T-cell (primary cell): ENCODE measurements around the gene CEACAM18. TPM values are rescaled to one million over a fixed set of nuclear protein-coding genes. Genes with fewer than 3 reads are reported as not detected.

Experiments
- ATAC-seq, 4 experiments: fragments of 200-7000 bp in 3 of 4; fragments of 150-1000 bp in 1 of 4; cut with Tn5 transposase; replicated peaks in 1 of 4; 1 replicate in 3 of 4; 2 replicates in 1 of 4; pipeline ENCODE4 v1.10.0; 2021; ENCODE audit warnings: moderate library complexity in 3 of 4, mild to moderate bottlenecking in 2 of 4, moderate number of reproducible peaks in 1 of 4
- CTCF ChIA-PET, 2 donors: fragments of 300-600 bp; sonication (Branson Sonifier 250); formaldehyde crosslinking; loops; one replicate each; lab custom pipeline; 2022; ENCODE audit warnings: antibody characterized with exemption in 2 of 2; lab: Charles Lee
- POLR2A ChIA-PET, 2 donors: fragments of 300-600 bp; sonication (Branson Sonifier 250); formaldehyde crosslinking; loops; one replicate each; lab custom pipeline; 2022; ENCODE audit warnings: antibody characterized with exemption in 2 of 2; lab: Charles Lee
- DNase-seq, 35 experiments: peaks; one replicate each; pipeline versions ENCODE4 v3.0.0 to v3.0.0-alpha.2; 2013 to 2023
- H3K27ac ChIP-seq: one replicate; pipeline ENCODE4 v1.5.1; 2013; ENCODE audit warnings: low read length
- H3K27me3 ChIP-seq, 2 experiments: replicated peaks in 1 of 2; 1 replicate in 1 of 2; 2 replicates in 1 of 2; pipeline versions ENCODE4 v1.6.1 to v1.7.0; 2013; ENCODE audit warnings: low read length in 1 of 2, mixed read lengths in 1 of 2; ENCODE audit not compliant: control insufficient read depth in 2 of 2, insufficient read depth in 2 of 2; ENCODE audit errors: extremely low read depth in 1 of 2
- H3K36me3 ChIP-seq, 2 donors: 1 replicate in 1 of 2; 2 replicates in 1 of 2; pipeline versions ENCODE4 v1.6.1 to v1.7.0; 2013; ENCODE audit warnings: low read length in 1 of 2; ENCODE audit not compliant: control insufficient read depth in 2 of 2, insufficient read depth in 1 of 2; ENCODE audit errors: extremely low read depth in 1 of 2
- H3K4me1 ChIP-seq, 2 experiments: 1 replicate in 1 of 2; 2 replicates in 1 of 2; pipeline versions ENCODE4 v1.6.1 to v1.7.0; 2013; ENCODE audit warnings: low read length in 2 of 2, mixed read lengths in 1 of 2; ENCODE audit not compliant: insufficient read depth in 2 of 2, control insufficient read depth in 1 of 2; ENCODE audit errors: extremely low read depth in 1 of 2
- H3K4me3 ChIP-seq, 2 donors: 1 replicate in 1 of 2; 2 replicates in 1 of 2; pipeline versions ENCODE4 v1.5.1 to v1.7.0; 2013; ENCODE audit warnings: mild to moderate bottlenecking in 2 of 2, low read length in 1 of 2, moderate library complexity in 1 of 2; ENCODE audit not compliant: control insufficient read depth in 1 of 2; ENCODE audit errors: extremely low read depth in 1 of 2
- H3K9me3 ChIP-seq: 2 replicates; pipeline ENCODE4 v1.7.0; 2013
- H3K27ac Mint-ChIP-seq, 2 donors: one replicate each; pipeline ENCODE4 v1.8.0; 2020 to 2021; ENCODE audit warnings: mild to moderate bottlenecking in 2 of 2, mixed read lengths in 2 of 2
- H3K27me3 Mint-ChIP-seq, 2 donors: one replicate each; pipeline ENCODE4 v1.8.0; 2021 to 2022; ENCODE audit warnings: mixed read lengths in 2 of 2
- H3K36me3 Mint-ChIP-seq: one replicate; pipeline ENCODE4 v1.8.0; 2021; ENCODE audit warnings: mixed read lengths
- H3K4me1 Mint-ChIP-seq, 3 donors: one replicate each; pipeline ENCODE4 v1.8.0; 2020 to 2022; ENCODE audit warnings: mixed read lengths in 3 of 3, mild to moderate bottlenecking in 1 of 3
- H3K4me3 Mint-ChIP-seq, 3 donors: one replicate each; pipeline ENCODE4 v1.8.0; 2020 to 2022; ENCODE audit warnings: mild to moderate bottlenecking in 3 of 3, mixed read lengths in 3 of 3, moderate library complexity in 3 of 3
- H3K9me3 Mint-ChIP-seq, 3 donors: one replicate each; pipeline ENCODE4 v1.8.0; 2020 to 2022; ENCODE audit warnings: mixed read lengths in 3 of 3
- WGBS: methylation state at CpG from one replicate; pipeline ENCODE4 v1.1.5; 2013; ENCODE audit warnings: missing lambda C conversion rate; ENCODE audit not compliant: insufficient coverage; 5-methylcytosine and 5-hydroxymethylcytosine counted together
- total RNA-seq, 35 experiments: library from RNA in 6 of 35; stranded (reverse) in 6 of 35; fragments of 120-200 nt in 1 of 35; gene quantifications; one replicate each; pipeline versions ENCODE4 v1.2.1 to v1.2.4 and lab custom pipeline; 2013 to 2026

The CEACAM18 gene
- total RNA-seq (not detected), total RNA-seq (lab: John Stamatoyannopoulos, UW) (0 to 0.32 (median 0) reads per million in 29 experiments)
- total RNA-seq (2013) = not detected

GRCh38 chr19:51478381-51479234 is at the start of gene CEACAM18:
CEACAM18 (plus strand) TSS chr19:51478539.
- ATAC-seq (no peak), DNase-seq (peak in 1 of 35 experiments; percentile 0)
- 49% methylated on average over 6 of the region's 17 CpGs for WGBS
- Mint-ChIP-seq H3K4me3 (no peak within 1 kb of the TSS), H3K9me3 (peaks cover 0 to 3% (median 0%) of the 10 kb centered on the region in 3 donors), H3K36me3 (no peaks in the 10 kb centered on the region), H3K4me1 (no peaks in the 10 kb centered on the region), H3K27ac (no peak within 1 kb of the TSS), H3K27me3 (peaks cover 34 to 50% of the 10 kb centered on the region in 2 donors)
- ChIA-PET CTCF (interaction anchor here in 1 of 2 donors (0.6 kb wide), 1 partner anchor 9 kb away, joined by 6 read pairs; no protein-coding TSS in a partner anchor), POLR2A (no interaction called here)
- Histone ChIP-seq H3K27ac (no peak within 1 kb of the TSS), H3K4me3 (no peak within 1 kb of the TSS), H3K4me1 (no peaks in the 10 kb centered on the region), H3K36me3 (no peaks in the 10 kb centered on the region), H3K27me3 (peaks cover 2 to 35% of the 10 kb centered on the region in 2 experiments), H3K9me3 (no peaks in the 10 kb centered on the region)

- no peaks in the 10 kb centered on the region for H3K4me1 ChIP-seq
- H3K4me1 Mint-ChIP-seq = no peaks in the 10 kb centered on the region
- DNase-seq (no peak), ATAC-seq (no peak)
- no peaks in the 10 kb centered on the region for H3K9me3 ChIP-seq
- no peaks in the 10 kb centered on the region for H3K36me3 Mint-ChIP-seq
- H3K27ac ChIP-seq = no peak overlapping the region
- ChIA-PET CTCF (no interaction called here), POLR2A (no interaction called here)
- peaks cover 0 to 14% of the 10 kb centered on the region in 2 experiments for H3K27me3 ChIP-seq
- no peak overlapping the region for H3K27ac Mint-ChIP-seq
- no peaks in the 10 kb centered on the region for H3K36me3 ChIP-seq
- no peak overlapping the region for H3K4me3 ChIP-seq
- no peaks in the 10 kb centered on the region for H3K9me3 Mint-ChIP-seq
- no peak overlapping the region for H3K4me3 Mint-ChIP-seq
- peaks cover 5 to 6% of the 10 kb centered on the region in 2 donors for H3K27me3 Mint-ChIP-seq
- no CpG with 5 or more reads among the region's 3 CpGs for WGBS
These were observed 48.1 kb upstream of the CEACAM18 start for GRCh38 chr19:51430221-51430620.

GRCh38 chr19:51431124-51431523 is 47.2 kb upstream of the CEACAM18 start:
- Mint-ChIP-seq H3K36me3 (no peaks in the 10 kb centered on the region), H3K4me3 (no peak overlapping the region), H3K27me3 (peaks cover 7% of the 10 kb centered on the region in 2 donors), H3K4me1 (no peaks in the 10 kb centered on the region), H3K27ac (no peak overlapping the region), H3K9me3 (no peaks in the 10 kb centered on the region)
- H3K4me3 ChIP-seq = no peak overlapping the region
- H3K27me3 ChIP-seq = peaks cover 0 to 8% of the 10 kb centered on the region in 2 experiments
- WGBS = 38% methylated on average over 1 of the region's 3 CpGs
- DNase-seq (no peak), ATAC-seq (no peak)
- no peak overlapping the region for H3K27ac ChIP-seq
- H3K4me1 ChIP-seq = no peaks in the 10 kb centered on the region
- CTCF ChIA-PET = no interaction called here
- H3K36me3 ChIP-seq = no peaks in the 10 kb centered on the region
- H3K9me3 ChIP-seq = no peaks in the 10 kb centered on the region
- POLR2A ChIA-PET = no interaction called here

- ATAC-seq (no peak), DNase-seq (no peak)
- H3K9me3 Mint-ChIP-seq = no peaks in the 10 kb centered on the region
- peaks cover 11 to 16% of the 10 kb centered on the region in 2 donors for H3K27me3 Mint-ChIP-seq
- no peaks in the 10 kb centered on the region for H3K36me3 Mint-ChIP-seq
- Histone ChIP-seq H3K27me3 (no peaks in the 10 kb centered on the region), H3K36me3 (no peaks in the 10 kb centered on the region), H3K27ac (no peak overlapping the region), H3K4me1 (no peaks in the 10 kb centered on the region), H3K9me3 (no peaks in the 10 kb centered on the region), H3K4me3 (no peak overlapping the region)
- WGBS = 60% methylated on average over 1 of the region's 4 CpGs
- ChIA-PET CTCF (interaction anchor here in 1 of 2 donors (0.6 to 0.9 kb wide), 2 partner anchors 32 to 82 kb away, joined by 3 to 6 read pairs; no protein-coding TSS in a partner anchor), POLR2A (no interaction called here)
- H3K27ac Mint-ChIP-seq = no peak overlapping the region
- no peak overlapping the region for H3K4me3 Mint-ChIP-seq
- peaks cover 0 to under 1% (median 0%) of the 10 kb centered on the region in 3 donors for H3K4me1 Mint-ChIP-seq
These were observed 45.3 kb upstream of the CEACAM18 start for GRCh38 chr19:51433043-51433442.

- H3K9me3 Mint-ChIP-seq = no peaks in the 10 kb centered on the region
- H3K27me3 Mint-ChIP-seq = peaks cover 13 to 16% of the 10 kb centered on the region in 2 donors
- no peak overlapping the region for H3K4me3 Mint-ChIP-seq
- no peaks in the 10 kb centered on the region for H3K9me3 ChIP-seq
- H3K4me1 Mint-ChIP-seq = peaks cover 0 to 12% (median 8%) of the 10 kb centered on the region in 3 donors
- H3K27ac ChIP-seq = no peak overlapping the region
- H3K27me3 ChIP-seq = peaks cover 0 to 4% of the 10 kb centered on the region in 2 experiments
- no peaks in the 10 kb centered on the region for H3K36me3 ChIP-seq
- no peak overlapping the region for H3K4me3 ChIP-seq
- POLR2A ChIA-PET = no interaction called here
- no peak for DNase-seq
- no peak for ATAC-seq
- CTCF ChIA-PET = no interaction called here
- H3K27ac Mint-ChIP-seq = no peak overlapping the region
- H3K4me1 ChIP-seq = peaks cover 0 to 7% of the 10 kb centered on the region in 2 experiments
- H3K36me3 Mint-ChIP-seq = no peaks in the 10 kb centered on the region
- no CpG with 5 or more reads among the region's 1 CpG for WGBS
These were observed 43.9 kb upstream of the CEACAM18 start for GRCh38 chr19:51434456-51434855.

- H3K27me3 ChIP-seq = peaks cover 0 to 7% of the 10 kb centered on the region in 2 experiments
- no peaks in the 10 kb centered on the region for H3K9me3 ChIP-seq
- H3K9me3 Mint-ChIP-seq = no peaks in the 10 kb centered on the region
- H3K27me3 Mint-ChIP-seq = peaks cover 10 to 13% of the 10 kb centered on the region in 2 donors
- peak in 10 of 35 experiments; percentile 12 to 70 (median 22) for DNase-seq
- no peak overlapping the region for H3K4me3 Mint-ChIP-seq
- peaks cover 31 to 49% (median 44%) of the 10 kb centered on the region in 3 donors for H3K4me1 Mint-ChIP-seq
- ATAC-seq = no peak
- no peak overlapping the region for H3K4me3 ChIP-seq
- 90% methylated on average over 4 of the region's 5 CpGs for WGBS
- ChIA-PET POLR2A (no interaction called here), CTCF (interaction anchor here in 1 of 2 donors (0.7 to 1.4 kb wide), 2 partner anchors 18 to 21 kb away, joined by 3 to 5 read pairs; partner anchors contain the start of gene SIGLEC10)
- no peak overlapping the region for H3K27ac ChIP-seq
- no peaks in the 10 kb centered on the region for H3K36me3 ChIP-seq
- H3K27ac Mint-ChIP-seq = no peak overlapping the region
- H3K36me3 Mint-ChIP-seq = no peaks in the 10 kb centered on the region
- H3K4me1 ChIP-seq = peaks cover 12 to 32% of the 10 kb centered on the region in 2 experiments
These were observed 39.3 kb upstream of the CEACAM18 start for GRCh38 chr19:51439021-51439465.
